H9 (cell line): ENCODE results near the gene ECHDC1. TPM values are rescaled to one million over a fixed set of nuclear protein-coding genes. Genes with fewer than 3 reads are reported as not detected.

Experiments used
- DNase-seq: peaks from one replicate; pipeline ENCODE4 v3.0.0-alpha.2; 2017
- H2AFZ ChIP-seq: one replicate; pipeline ENCODE4 v1.6.1; 2013; ENCODE audit warnings: mild to moderate bottlenecking, low read length, control low read depth, moderate library complexity
- H2AK5ac ChIP-seq: 2 replicates; pipeline ENCODE4 v1.6.1; 2013; ENCODE audit warnings: low read length, control low read depth, mixed read lengths; ENCODE audit not compliant: insufficient read length
- H2BK120ac ChIP-seq: one replicate; pipeline ENCODE4 v1.6.1; 2013; ENCODE audit warnings: low read depth, mild to moderate bottlenecking, low read length, control low read depth, inconsistent platforms; ENCODE audit not compliant: poor library complexity, severe bottlenecking
- H2BK12ac ChIP-seq: 2 replicates; pipeline ENCODE4 v1.6.1; 2013; ENCODE audit warnings: low read length, control low read depth, mixed read lengths, low read depth; ENCODE audit not compliant: insufficient read length
- H2BK15ac ChIP-seq: 2 replicates; pipeline ENCODE4 v1.6.1; 2013; ENCODE audit warnings: low read depth, low read length, control low read depth
- H2BK20ac ChIP-seq: one replicate; pipeline ENCODE4 v1.6.1; 2013; ENCODE audit warnings: low read depth, mild to moderate bottlenecking, low read length, control low read depth, inconsistent platforms; ENCODE audit not compliant: poor library complexity, severe bottlenecking
- H2BK5ac ChIP-seq: 2 replicates; pipeline ENCODE4 v1.6.1; 2013; ENCODE audit warnings: low read length, control low read depth, mixed read lengths; ENCODE audit not compliant: insufficient read length
- H3K14ac ChIP-seq: 2 replicates; pipeline ENCODE4 v1.6.1; 2013; ENCODE audit warnings: low read length, control low read depth; ENCODE audit not compliant: insufficient read depth
- H3K18ac ChIP-seq: 2 replicates; pipeline ENCODE4 v1.6.1; 2013; ENCODE audit warnings: low read depth, mild to moderate bottlenecking, mixed read lengths, low read length, control low read depth; ENCODE audit not compliant: insufficient read length
- H3K23ac ChIP-seq: 2 replicates; pipeline ENCODE4 v1.6.1; 2013; ENCODE audit warnings: low read length, control low read depth, mixed read lengths, low read depth; ENCODE audit not compliant: insufficient read length
- H3K23me2 ChIP-seq: 2 replicates; pipeline ENCODE4 v1.6.1; 2013; ENCODE audit warnings: low read depth, mild to moderate bottlenecking, mixed read lengths, low read length, control low read depth; ENCODE audit not compliant: insufficient read length, poor library complexity, severe bottlenecking
- H3K27ac ChIP-seq: 2 replicates; pipeline ENCODE4 v1.5.1; 2013; ENCODE audit warnings: low read length, control low read depth, mixed read lengths, low read depth; ENCODE audit not compliant: insufficient read length
- H3K27me3 ChIP-seq: 2 replicates; pipeline ENCODE4 v1.6.1; 2013; ENCODE audit warnings: low read length, control low read depth, inconsistent platforms; ENCODE audit not compliant: insufficient read depth
- H3K4ac ChIP-seq: 2 replicates; pipeline ENCODE4 v1.6.1; 2013; ENCODE audit warnings: low read depth, mild to moderate bottlenecking, control low read depth, inconsistent platforms, low read length, moderate library complexity
- H3K4me1 ChIP-seq: 2 replicates; pipeline ENCODE4 v1.6.1; 2013; ENCODE audit warnings: low read length, control low read depth, inconsistent platforms; ENCODE audit not compliant: insufficient read depth
- H3K4me2 ChIP-seq: 2 replicates; pipeline ENCODE4 v1.6.1; 2013; ENCODE audit warnings: low read length, control low read depth, mixed read lengths; ENCODE audit not compliant: insufficient read length, insufficient read depth
- H3K56ac ChIP-seq: 2 replicates; pipeline ENCODE4 v1.6.1; 2013; ENCODE audit warnings: low read depth, mild to moderate bottlenecking, mixed read lengths, low read length, control low read depth; ENCODE audit not compliant: insufficient read length
- H3K79me1 ChIP-seq: 2 replicates; pipeline ENCODE4 v1.6.1; 2013; ENCODE audit warnings: low read depth, mild to moderate bottlenecking, moderate library complexity, low read length, control low read depth, inconsistent platforms; ENCODE audit not compliant: insufficient read depth, poor library complexity, severe bottlenecking
- H3K79me2 ChIP-seq: 2 replicates; pipeline ENCODE4 v1.6.1; 2013; ENCODE audit warnings: low read length, control low read depth, inconsistent platforms; ENCODE audit not compliant: insufficient read depth
- H3K9ac ChIP-seq: 2 replicates; pipeline ENCODE4 v1.6.1; 2013; ENCODE audit warnings: low read length, control low read depth, mixed read lengths; ENCODE audit not compliant: insufficient read length; ENCODE audit errors: extremely low read depth
- H3K9me3 ChIP-seq: one replicate; pipeline ENCODE4 v1.6.1; 2013; ENCODE audit warnings: low read depth, low read length, inconsistent platforms; ENCODE audit not compliant: control insufficient read depth
- H3T11ph ChIP-seq: one replicate; pipeline ENCODE4 v1.6.1; 2013; ENCODE audit warnings: mild to moderate bottlenecking, low read length, control low read depth, inconsistent platforms
- H4K20me1 ChIP-seq: one replicate; pipeline ENCODE4 v1.6.1; 2013; ENCODE audit not compliant: control insufficient read depth, insufficient read length, insufficient read depth
- H4K5ac ChIP-seq: 2 replicates; pipeline ENCODE4 v1.6.1; 2013; ENCODE audit warnings: low read depth, mild to moderate bottlenecking, mixed read lengths, low read length, control low read depth; ENCODE audit not compliant: insufficient read length
- H4K8ac ChIP-seq: replicated peaks from 2 replicates; pipeline ENCODE4 v1.6.1; 2013; ENCODE audit warnings: low read length, control low read depth, mixed read lengths, low read depth; ENCODE audit not compliant: insufficient read length
- H4K91ac ChIP-seq: 2 replicates; pipeline ENCODE4 v1.6.1; 2013; ENCODE audit warnings: low read depth, mild to moderate bottlenecking, moderate library complexity, mixed read lengths, low read length, control low read depth; ENCODE audit not compliant: insufficient read length
- H3K27ac Mint-ChIP-seq, 3 experiments: 2 replicates in 2 of 3; 3 replicates in 1 of 3; pipeline ENCODE4 v1.8.0; 2020 to 2021; ENCODE audit warnings: mixed read lengths in 3 of 3, mild to moderate bottlenecking in 1 of 3, moderate library complexity in 1 of 3
- H3K27me3 Mint-ChIP-seq: 2 replicates; pipeline ENCODE4 v1.8.0; 2021; ENCODE audit warnings: low read depth, mild to moderate bottlenecking, moderate library complexity, mixed read lengths
- H3K36me3 Mint-ChIP-seq, 3 experiments: 2 replicates in 2 of 3; 3 replicates in 1 of 3; pipeline ENCODE4 v1.8.0; 2020 to 2021; ENCODE audit warnings: low read depth in 3 of 3, mixed read lengths in 3 of 3; ENCODE audit not compliant: insufficient read depth in 1 of 3
- H3K4me1 Mint-ChIP-seq, 2 experiments: 2 replicates each; pipeline ENCODE4 v1.8.0; 2020; ENCODE audit warnings: mixed read lengths in 2 of 2
- H3K4me3 Mint-ChIP-seq, 2 experiments: 2 replicates in 1 of 2; 3 replicates in 1 of 2; pipeline ENCODE4 v1.8.0; 2020 to 2021; ENCODE audit warnings: mild to moderate bottlenecking in 2 of 2, mixed read lengths in 2 of 2, moderate library complexity in 1 of 2
- H3K9me3 Mint-ChIP-seq, 2 experiments: 2 replicates in 1 of 2; 3 replicates in 1 of 2; pipeline ENCODE4 v1.8.0; 2020; ENCODE audit warnings: mild to moderate bottlenecking in 2 of 2, mixed read lengths in 2 of 2, moderate library complexity in 1 of 2
- CTCF ChIP-seq: fragments of 200-600 bp; sonication (generic); conservative IDR thresholded peaks from 3 replicates; pipeline ENCODE4 v1.8.0; 2021; ENCODE audit warnings: antibody characterized with exemption, mild to moderate bottlenecking
- WGBS: extraction: QIAGEN DNeasy Blood & Tissue Kit; methylation state at CpG from one replicate; pipeline ENCODE4 v1.1.7; 2013; ENCODE audit warnings: missing lambda C conversion rate, low lambda C conversion rate, mixed read lengths; ENCODE audit not compliant: insufficient read length; ENCODE audit errors: extremely low coverage; 5-methylcytosine and 5-hydroxymethylcytosine counted together
- total RNA-seq: library from RNA; stranded (reverse); gene quantifications from 2 replicates; pipeline ENCODE4 v1.2.1, GENCODE V29; 2021

Gene ECHDC1
- total RNA-seq, 1 experiment from 2014 or later: 47.8 TPM

- Histone ChIP-seq H3K14ac (no peak overlapping the region), H3K23me2 (peaks cover 6% of the 10 kb centered on the region), H2BK12ac (no peak overlapping the region), H3K4me1 (no peaks in the 10 kb centered on the region), H3K4me2 (no peak overlapping the region), H2BK120ac (no peak overlapping the region), H2BK15ac (no peak overlapping the region), H3K79me2 (peaks cover 3% of the 10 kb centered on the region; the same call in 1 of the 2 replicates), H4K91ac (no peak overlapping the region), H2AK5ac (no peak overlapping the region), H3K79me1 (no peaks in the 10 kb centered on the region), H2BK5ac (no peak overlapping the region), H4K20me1 (no peaks in the 10 kb centered on the region), H3T11ph (no peak overlapping the region), H3K9me3 (no peaks in the 10 kb centered on the region), H4K8ac (no peak overlapping the region), H3K23ac (no peak overlapping the region), H3K27ac (no peak overlapping the region), H2BK20ac (no peak overlapping the region), H2AFZ (no peak overlapping the region), H3K4ac (no peak overlapping the region), H4K5ac (no peak overlapping the region), H3K56ac (no peak overlapping the region), H3K27me3 (no peaks in the 10 kb centered on the region), H3K9ac (no peak overlapping the region), H3K18ac (no peak overlapping the region)
- Mint-ChIP-seq H3K9me3 (no peaks in the 10 kb centered on the region; a peak in 1 of 5 replicates), H3K27me3 (peaks cover 4% of the 10 kb centered on the region; the same call in 1 of the 2 replicates), H3K4me1 (peaks cover 7 to 11% of the 10 kb centered on the region in 2 experiments), H3K36me3 (peaks cover 0 to 2% (median 0%) of the 10 kb centered on the region in 3 experiments; a peak in 2 of 7 replicates), H3K4me3 (no peak overlapping the region), H3K27ac (no peak overlapping the region)
- WGBS: no CpG with 5 or more reads among the region's 1 CpG
- no peak for TF ChIP-seq CTCF
- no peak for DNase-seq
Measured at GRCh38 chr6:127262896-127263295, 80.5 kb downstream of the ECHDC1 start.
